Karpas-422 (cell line): Measurements from ENCODE around the gene NLRP13. TPM values are rescaled to one million over a fixed set of nuclear protein-coding genes. Genes with fewer than 3 reads are reported as not detected.

Experiments
- DNase-seq: peaks from one replicate; pipeline ENCODE4 v3.0.0-alpha.2; 2015
- H2AFZ ChIP-seq: fragments of 200-600 bp; sonication (generic); 2 replicates; pipeline ENCODE4 v1.6.1; 2014; ENCODE audit warnings: antibody characterized with exemption, low read length, mixed read lengths
- H3K27ac ChIP-seq: fragments of 200-600 bp; sonication (generic); 2 replicates; pipeline ENCODE4 v1.5.1; 2014; ENCODE audit warnings: mild to moderate bottlenecking, low read length, moderate library complexity
- H3K27me3 ChIP-seq: fragments of 200-600 bp; sonication (generic); 2 replicates; pipeline ENCODE4 v1.6.1; 2014; ENCODE audit warnings: low read length, mixed read lengths
- H3K36me3 ChIP-seq: fragments of 200-600 bp; sonication (generic); 2 replicates; pipeline ENCODE4 v1.6.1; 2014; ENCODE audit warnings: low read length, mixed read lengths; ENCODE audit not compliant: insufficient read depth
- H3K4me1 ChIP-seq: fragments of 200-600 bp; sonication (generic); 2 replicates; pipeline ENCODE4 v1.6.1; 2014; ENCODE audit warnings: mild to moderate bottlenecking, low read length, mixed read lengths
- H3K4me2 ChIP-seq: fragments of 200-600 bp; sonication (generic); 2 replicates; pipeline ENCODE4 v1.6.1; 2014; ENCODE audit warnings: low read length, low read depth, mild to moderate bottlenecking; ENCODE audit not compliant: poor library complexity, severe bottlenecking
- H3K4me3 ChIP-seq: fragments of 200-600 bp; sonication (generic); 2 replicates; pipeline ENCODE4 v1.5.1; 2014; ENCODE audit warnings: mild to moderate bottlenecking, antibody characterized with exemption, low read length, mixed read lengths
- H3K79me2 ChIP-seq: fragments of 200-600 bp; sonication (generic); 2 replicates; pipeline ENCODE4 v1.6.1; 2014; ENCODE audit warnings: mild to moderate bottlenecking, low read length, mixed read lengths
- H3K9ac ChIP-seq: fragments of 200-600 bp; sonication (generic); 2 replicates; pipeline ENCODE4 v1.6.0; 2014; ENCODE audit warnings: low read length
- H3K9me2 ChIP-seq: fragments of 200-600 bp; sonication (generic), shearing (Covaris generic); replicated peaks from 2 replicates; pipeline ENCODE4 v1.6.0; 2014; ENCODE audit warnings: mild to moderate bottlenecking, low read length, moderate library complexity; ENCODE audit not compliant: insufficient read depth
- H3K9me3 ChIP-seq: fragments of 300-700, 200-600 bp; sonication (generic); 2 replicates; pipeline ENCODE4 v1.6.1; 2014; ENCODE audit warnings: low read length, mixed read lengths
- H4K20me1 ChIP-seq: fragments of 200-600 bp; sonication (generic); 2 replicates; pipeline ENCODE4 v1.6.1; 2014; ENCODE audit warnings: mild to moderate bottlenecking, antibody characterized with exemption, low read length, low read depth; ENCODE audit not compliant: insufficient read depth
- total RNA-seq: library from RNA; depleted of rRNA; stranded (reverse); fragments of >200 nt; shearing (Covaris generic); gene quantifications from 2 replicates; pipeline ENCODE4 v1.2.3, GENCODE V29; 2014; ENCODE audit warnings: low replicate concordance

The NLRP13 gene
- total RNA-seq, 1 experiment from 2014 or later, result not detected

- H3K9ac ChIP-seq, result no peak overlapping the region
- H3K4me1 ChIP-seq, result peaks cover 7% of the 10 kb centered on the region
- H3K4me3 ChIP-seq, result no peak overlapping the region
- no peaks in the 10 kb centered on the region for H3K36me3 ChIP-seq
- H3K27ac ChIP-seq, result no peak overlapping the region
- H3K79me2 ChIP-seq, result no peaks in the 10 kb centered on the region
- H3K9me2 ChIP-seq, result no peaks in the 10 kb centered on the region
- no peak overlapping the region for H3K4me2 ChIP-seq
- no peaks in the 10 kb centered on the region for H3K9me3 ChIP-seq
- no peak overlapping the region for H2AFZ ChIP-seq
- no peaks in the 10 kb centered on the region for H3K27me3 ChIP-seq
- no peak for DNase-seq
- H4K20me1 ChIP-seq, result no peaks in the 10 kb centered on the region
Observed at GRCh38 chr19:55898911-55899310, 33.2 kb downstream of the NLRP13 start.

GRCh38 chr19:55882626-55883025 lies 49.5 kb downstream of the NLRP13 start:
- Histone ChIP-seq H3K9me2 (no peaks in the 10 kb centered on the region), H3K4me3 (no peak overlapping the region), H3K9me3 (no peaks in the 10 kb centered on the region), H3K4me2 (no peak overlapping the region), H3K36me3 (no peaks in the 10 kb centered on the region), H3K27ac (no peak overlapping the region), H3K79me2 (no peaks in the 10 kb centered on the region), H4K20me1 (no peaks in the 10 kb centered on the region), H3K9ac (no peak overlapping the region), H2AFZ (no peak overlapping the region), H3K27me3 (no peaks in the 10 kb centered on the region), H3K4me1 (peaks cover 43% of the 10 kb centered on the region)
- DNase-seq, result no peak

GRCh38 chr19:55877211-55877610 lies 54.9 kb downstream of the NLRP13 start:
- Histone ChIP-seq H3K4me2 (no peak overlapping the region), H3K79me2 (no peaks in the 10 kb centered on the region), H4K20me1 (no peaks in the 10 kb centered on the region), H3K9me2 (no peaks in the 10 kb centered on the region), H3K9me3 (no peaks in the 10 kb centered on the region), H3K27ac (no peak overlapping the region), H3K4me1 (peaks cover 16% of the 10 kb centered on the region), H2AFZ (no peak overlapping the region), H3K9ac (no peak overlapping the region), H3K27me3 (0 out of 2 replicates have a peak, but pooled peaks cover 2% of the 10 kb centered on the region), H3K4me3 (no peak overlapping the region), H3K36me3 (no peaks in the 10 kb centered on the region)
- DNase-seq, result no peak

GRCh38 chr19:55870736-55871135 lies 61.4 kb downstream of the NLRP13 start:
- H3K36me3 ChIP-seq, result no peaks in the 10 kb centered on the region
- 0 out of 2 replicates have a peak, but pooled peaks cover 2% of the 10 kb centered on the region for H3K27me3 ChIP-seq
- no peak overlapping the region for H3K9ac ChIP-seq
- H3K4me1 ChIP-seq, result peaks cover 24% of the 10 kb centered on the region
- no peak overlapping the region for H2AFZ ChIP-seq
- H3K79me2 ChIP-seq, result no peaks in the 10 kb centered on the region
- no peaks in the 10 kb centered on the region for H4K20me1 ChIP-seq
- no peak overlapping the region for H3K27ac ChIP-seq
- H3K4me3 ChIP-seq, result no peak overlapping the region
- H3K9me3 ChIP-seq, result no peaks in the 10 kb centered on the region
- no peak for DNase-seq
- H3K9me2 ChIP-seq, result no peaks in the 10 kb centered on the region
- no peak overlapping the region for H3K4me2 ChIP-seq

- DNase-seq, result peak; percentile 97
- no peak overlapping the region for H3K9ac ChIP-seq
- no peaks in the 10 kb centered on the region for H3K9me3 ChIP-seq
- peak overlapping the region; percentile 42 for H3K4me2 ChIP-seq
- peaks cover 10% of the 10 kb centered on the region; the same call in 1 of the 2 replicates for H3K36me3 ChIP-seq
- H2AFZ ChIP-seq, result no peak overlapping the region
- no peaks in the 10 kb centered on the region for H4K20me1 ChIP-seq
- H3K9me2 ChIP-seq, result no peaks in the 10 kb centered on the region
- peak overlapping the region; percentile 2; the same call in 1 of the 2 replicates for H3K4me3 ChIP-seq
- H3K79me2 ChIP-seq, result no peaks in the 10 kb centered on the region
- H3K4me1 ChIP-seq, result peaks cover 28% of the 10 kb centered on the region
- peak overlapping the region; percentile 86 for H3K27ac ChIP-seq
- no peaks in the 10 kb centered on the region for H3K27me3 ChIP-seq
Observed at GRCh38 chr19:55867101-55867500, 65.0 kb downstream of the NLRP13 start.

GRCh38 chr19:55866521-55866920 lies 65.6 kb downstream of the NLRP13 start:
- Histone ChIP-seq H3K4me2 (peak overlapping the region; percentile 42), H3K4me3 (peak overlapping the region; percentile 15; the same call in 1 of the 2 replicates), H3K4me1 (peaks cover 34% of the 10 kb centered on the region), H3K9me2 (no peaks in the 10 kb centered on the region), H2AFZ (no peak overlapping the region), H4K20me1 (no peaks in the 10 kb centered on the region), H3K36me3 (peaks cover 10% of the 10 kb centered on the region; the same call in 1 of the 2 replicates), H3K79me2 (no peaks in the 10 kb centered on the region), H3K27ac (peak overlapping the region; percentile 86), H3K27me3 (no peaks in the 10 kb centered on the region), H3K9me3 (no peaks in the 10 kb centered on the region), H3K9ac (peak overlapping the region; percentile 0; the same call in 1 of the 2 replicates)
- peak; percentile 92 for DNase-seq

GRCh38 chr19:55858969-55859368 lies 73.2 kb downstream of the NLRP13 start:
- peaks cover 9% of the 10 kb centered on the region; the same call in 1 of the 2 replicates for H3K79me2 ChIP-seq
- peak overlapping the region; percentile 68 for H3K9ac ChIP-seq
- H3K27me3 ChIP-seq, result no peaks in the 10 kb centered on the region
- peak overlapping the region; percentile 71 for H3K4me2 ChIP-seq
- no peaks in the 10 kb centered on the region for H3K9me2 ChIP-seq
- H4K20me1 ChIP-seq, result no peaks in the 10 kb centered on the region; the same call in 1 of the 2 replicates
- H2AFZ ChIP-seq, result no peak overlapping the region
- peak; percentile 52 for DNase-seq
- peaks cover 77% of the 10 kb centered on the region for H3K4me1 ChIP-seq
- peaks cover 6% of the 10 kb centered on the region; the same call in 1 of the 2 replicates for H3K36me3 ChIP-seq
- H3K4me3 ChIP-seq, result peak overlapping the region; percentile 67
- peak overlapping the region; percentile 92 for H3K27ac ChIP-seq
- H3K9me3 ChIP-seq, result no peaks in the 10 kb centered on the region

- peak; percentile 54 for DNase-seq
- H3K79me2 ChIP-seq, result peaks cover 9% of the 10 kb centered on the region; the same call in 1 of the 2 replicates
- H3K27me3 ChIP-seq, result no peaks in the 10 kb centered on the region
- H3K9me2 ChIP-seq, result no peaks in the 10 kb centered on the region
- peak overlapping the region; percentile 71 for H3K4me2 ChIP-seq
- H3K4me1 ChIP-seq, result peaks cover 83% of the 10 kb centered on the region
- H3K27ac ChIP-seq, result peak overlapping the region; percentile 92
- peaks cover 6% of the 10 kb centered on the region; the same call in 1 of the 2 replicates for H3K36me3 ChIP-seq
- peak overlapping the region; percentile 67 for H3K4me3 ChIP-seq
- H4K20me1 ChIP-seq, result no peaks in the 10 kb centered on the region; the same call in 1 of the 2 replicates
- peak overlapping the region; percentile 68 for H3K9ac ChIP-seq
- peak overlapping the region; percentile 56 for H2AFZ ChIP-seq
- no peaks in the 10 kb centered on the region for H3K9me3 ChIP-seq
Observed at GRCh38 chr19:55858401-55858800, 73.7 kb downstream of the NLRP13 start.
